ENCODE measurements around the gene TENM3. TPM values are rescaled to one million over a fixed set of nuclear protein-coding genes. Genes with fewer than 3 reads are reported as not detected.
A peak's percentile ranks its signal among the peaks of the same experiment; 100 is the strongest.

TENM3 gene
- total RNA-seq, 2 donors from 2014 or later = 39.5 to 51.9 TPM

DNA sequence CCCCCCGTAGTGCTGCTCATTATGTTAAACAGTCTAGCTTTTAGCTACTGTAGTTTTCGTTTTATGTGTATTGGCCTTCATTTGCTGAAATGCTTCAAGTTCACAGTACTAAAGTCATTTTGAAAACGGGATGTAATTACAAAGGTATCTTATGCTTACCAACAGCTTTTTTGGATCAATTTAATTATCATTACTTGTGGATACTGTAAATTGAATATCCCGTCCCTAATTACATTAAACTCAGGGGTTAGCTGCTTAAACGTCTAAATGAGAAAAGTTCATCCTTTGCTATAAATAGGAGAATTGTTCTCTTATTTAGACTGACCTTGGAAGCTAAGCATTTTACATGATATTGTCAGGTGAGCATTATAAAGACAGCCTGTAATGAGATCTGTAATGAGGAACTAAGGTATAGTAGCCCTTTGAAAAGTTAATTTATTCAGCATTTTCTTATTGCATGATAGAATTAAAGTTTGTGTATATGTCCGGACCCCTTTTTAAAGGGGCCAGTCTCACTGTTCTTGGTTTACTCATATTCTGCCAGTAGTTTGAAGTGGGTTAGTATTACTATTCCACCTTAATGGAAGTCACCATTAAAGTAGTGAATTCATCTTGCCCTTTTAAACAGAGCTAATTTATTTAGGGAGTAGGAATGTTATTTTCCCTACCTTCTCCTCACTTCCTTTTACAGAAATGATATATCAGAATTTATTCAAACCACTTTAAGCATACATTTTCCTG, 252.6 kb downstream of the TENM3 start:
- 69 to 81% methylated on average over 3 to 6 of the region's 6 CpGs for WGBS, 2 experiments (ENCODE audit: insufficient coverage in 1 of 2, insufficient read length in 1 of 2)

GRCh38 chr4:182496408-182496807, 253.2 kb downstream of the TENM3 start:
- Histone ChIP-seq H3K27me3 (ENCODE audit: control insufficient read depth, insufficient read depth, low read length, poor library complexity, severe bottlenecking) (no peaks in the 10 kb centered on the region), H3K9ac (ENCODE audit: extremely low read depth, low read length, poor library complexity, severe bottlenecking) (no peak overlapping the region), H3K4me3 (ENCODE audit: low read length) (no peak overlapping the region), H3K36me3 (ENCODE audit: control insufficient read depth, insufficient read depth, low read length) (no peaks in the 10 kb centered on the region), H3K9me3 (ENCODE audit: control insufficient read depth, low read length) (no peaks in the 10 kb centered on the region), H3K27ac (ENCODE audit: low read depth, low read length) (no peak overlapping the region), H3K4me1 (ENCODE audit: control insufficient read depth, insufficient read depth, low read length) (peaks cover 2% of the 10 kb centered on the region)
- WGBS, 2 experiments (ENCODE audit: insufficient coverage in 1 of 2, insufficient read length in 1 of 2) = 62 to 71% methylated on average over 3 to 4 of the region's 4 CpGs
- no peak overlapping the region for H3K4me3 Mint-ChIP-seq
- H3K27ac Mint-ChIP-seq = peak overlapping the region; percentile 2
- no peaks in the 10 kb centered on the region for H3K27me3 Mint-ChIP-seq (ENCODE audit: insufficient read depth)
- no peaks in the 10 kb centered on the region for H3K36me3 Mint-ChIP-seq (ENCODE audit: low read depth)
- H3K4me1 Mint-ChIP-seq = peaks cover 15% of the 10 kb centered on the region
- H3K9me3 Mint-ChIP-seq = no peaks in the 10 kb centered on the region
- no peak for TF ChIP-seq CTCF (conservative IDR thresholded peaks at IDR 0.05)
- no peak for DNase-seq

More for the DNA sequence above, 252.6 kb downstream of the TENM3 start:
- no peak overlapping the region for H3K4me3 Mint-ChIP-seq
- no peak overlapping the region for H3K4me3 ChIP-seq (ENCODE audit: low read length)
- no peak for DNase-seq
- no peaks in the 10 kb centered on the region for H3K27me3 ChIP-seq (ENCODE audit: control insufficient read depth, insufficient read depth, low read length, poor library complexity, severe bottlenecking)
- H3K27ac ChIP-seq (ENCODE audit: low read depth, low read length) = no peak overlapping the region
- H3K9me3 Mint-ChIP-seq = no peaks in the 10 kb centered on the region
- H3K27me3 Mint-ChIP-seq (ENCODE audit: insufficient read depth) = no peaks in the 10 kb centered on the region
- H3K36me3 ChIP-seq (ENCODE audit: control insufficient read depth, insufficient read depth, low read length) = no peaks in the 10 kb centered on the region
- peaks cover 2% of the 10 kb centered on the region for H3K4me1 ChIP-seq (ENCODE audit: control insufficient read depth, insufficient read depth, low read length)
- H3K4me1 Mint-ChIP-seq = peaks cover 15% of the 10 kb centered on the region
- no peak overlapping the region for H3K27ac Mint-ChIP-seq
- H3K9me3 ChIP-seq (ENCODE audit: control insufficient read depth, low read length) = no peaks in the 10 kb centered on the region
- H3K36me3 Mint-ChIP-seq (ENCODE audit: low read depth) = no peaks in the 10 kb centered on the region
- H3K9ac ChIP-seq (ENCODE audit: extremely low read depth, low read length, poor library complexity, severe bottlenecking) = no peak overlapping the region
- TF ChIP-seq CTCF (conservative IDR thresholded peaks at IDR 0.05) = no peak

GRCh38 chr4:182502064-182502463, 258.9 kb downstream of the TENM3 start:
- Mint-ChIP-seq H3K4me3 (no peak overlapping the region), H3K9me3 (no peaks in the 10 kb centered on the region), H3K4me1 (peaks cover 13% of the 10 kb centered on the region), H3K27me3 (ENCODE audit: insufficient read depth) (no peaks in the 10 kb centered on the region), H3K36me3 (ENCODE audit: low read depth) (no peaks in the 10 kb centered on the region), H3K27ac (no peak overlapping the region)
- H3K4me1 ChIP-seq (ENCODE audit: control insufficient read depth, insufficient read depth, low read length) = no peaks in the 10 kb centered on the region
- H3K36me3 ChIP-seq (ENCODE audit: control insufficient read depth, insufficient read depth, low read length) = no peaks in the 10 kb centered on the region
- no peak for TF ChIP-seq CTCF (conservative IDR thresholded peaks at IDR 0.05)
- no peaks in the 10 kb centered on the region for H3K27me3 ChIP-seq (ENCODE audit: control insufficient read depth, insufficient read depth, low read length, poor library complexity, severe bottlenecking)
- DNase-seq = no peak
- WGBS, 2 experiments (ENCODE audit: insufficient coverage in 1 of 2, insufficient read length in 1 of 2) = 72 to 86% methylated on average over 1 to 5 of the region's 5 CpGs
- H3K9ac ChIP-seq (ENCODE audit: extremely low read depth, low read length, poor library complexity, severe bottlenecking) = no peak overlapping the region
- H3K9me3 ChIP-seq (ENCODE audit: control insufficient read depth, low read length) = no peaks in the 10 kb centered on the region
- H3K27ac ChIP-seq (ENCODE audit: low read depth, low read length) = no peak overlapping the region
- no peak overlapping the region for H3K4me3 ChIP-seq (ENCODE audit: low read length)

Measured in endodermal cell (in vitro differentiated cells).